Pulmonary artery endothelial cell (primary cell): ENCODE results near the gene MIGA2. TPM values are rescaled to one million over a fixed set of nuclear protein-coding genes. Genes with fewer than 3 reads are reported as not detected.
"Not testable (repeated sequence)": the region's sequence is repeated elsewhere in the genome, so short reads cannot be mapped to it uniquely, and the experiment has no call there.

Source experiments
- DNase-seq: peaks from one replicate; pipeline ENCODE4 v3.0.0-alpha.2; 2011; ENCODE audit warnings: low read depth, low spot score
- total RNA-seq: library from RNA; depleted of rRNA; stranded (reverse); fragments of >200 nt; gene quantifications from 2 replicates; pipeline ENCODE4 v1.2.3, GENCODE V29; 2014

Gene MIGA2
- total RNA-seq, 1 donor from 2014 or later, result 23.4 TPM

DNA sequence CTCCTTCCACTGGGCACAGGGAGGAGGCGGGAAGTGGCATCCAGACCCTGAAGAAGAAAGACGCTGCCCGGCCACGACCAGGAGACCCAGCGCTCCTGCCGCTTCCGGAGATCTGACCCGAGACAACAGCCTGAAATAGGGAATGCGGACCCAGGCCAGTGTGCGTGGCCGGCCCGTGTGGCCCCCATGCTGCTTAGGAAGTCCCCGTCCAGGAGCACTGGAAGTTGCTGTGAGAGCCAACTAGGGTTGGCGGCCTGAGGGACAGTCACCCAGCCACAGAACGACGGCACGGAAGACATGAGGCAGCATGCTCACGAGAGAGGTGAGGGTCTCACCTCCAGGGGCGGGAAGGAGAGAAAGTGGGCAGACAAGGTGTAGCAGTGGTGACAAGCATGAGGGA is 25.3 kb upstream of the MIGA2 start:
- DNase-seq, result no peak

DNA sequence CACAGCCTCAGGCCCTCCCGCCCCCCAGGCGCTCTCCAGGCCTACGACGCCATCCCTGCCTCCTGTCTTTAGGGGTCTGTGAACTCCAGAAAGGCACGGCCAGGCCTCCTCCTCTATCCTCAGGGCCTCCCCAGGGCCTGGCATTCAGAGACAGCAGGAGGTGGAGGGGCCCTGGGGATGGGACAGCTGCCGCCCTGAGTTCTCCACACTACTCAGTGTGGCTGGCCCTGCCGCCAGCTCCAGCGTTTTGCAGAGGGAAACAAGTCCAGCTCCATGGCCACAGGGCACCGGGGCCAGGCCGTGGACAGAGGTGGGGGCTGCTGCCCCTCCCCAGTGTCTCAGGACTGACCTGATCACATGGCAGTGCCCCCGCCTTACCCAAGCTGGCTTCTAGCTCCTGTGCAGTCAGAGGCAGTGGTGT is 24.7 kb upstream of the MIGA2 start:
- no peak for DNase-seq

DNA sequence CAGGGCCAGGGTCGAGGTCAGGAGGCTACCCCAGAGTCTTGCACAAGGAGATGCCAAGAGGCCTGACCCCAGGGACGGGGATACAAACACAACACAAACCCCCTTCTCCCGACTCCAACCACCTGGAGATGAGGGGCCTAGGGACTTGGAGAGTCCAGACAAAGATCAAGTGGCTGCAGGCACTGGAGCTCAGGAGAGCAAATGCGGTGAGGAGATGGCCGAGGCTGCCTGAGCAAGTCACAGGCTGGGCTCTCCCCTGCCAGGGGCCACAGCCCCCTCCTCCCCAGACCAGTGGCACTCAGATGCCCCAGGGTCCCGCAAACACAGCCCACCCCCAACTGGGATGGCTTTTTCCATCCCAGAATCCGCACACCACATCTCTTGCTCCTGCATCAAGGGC is 24.1 kb upstream of the MIGA2 start:
- DNase-seq, result no peak

DNA sequence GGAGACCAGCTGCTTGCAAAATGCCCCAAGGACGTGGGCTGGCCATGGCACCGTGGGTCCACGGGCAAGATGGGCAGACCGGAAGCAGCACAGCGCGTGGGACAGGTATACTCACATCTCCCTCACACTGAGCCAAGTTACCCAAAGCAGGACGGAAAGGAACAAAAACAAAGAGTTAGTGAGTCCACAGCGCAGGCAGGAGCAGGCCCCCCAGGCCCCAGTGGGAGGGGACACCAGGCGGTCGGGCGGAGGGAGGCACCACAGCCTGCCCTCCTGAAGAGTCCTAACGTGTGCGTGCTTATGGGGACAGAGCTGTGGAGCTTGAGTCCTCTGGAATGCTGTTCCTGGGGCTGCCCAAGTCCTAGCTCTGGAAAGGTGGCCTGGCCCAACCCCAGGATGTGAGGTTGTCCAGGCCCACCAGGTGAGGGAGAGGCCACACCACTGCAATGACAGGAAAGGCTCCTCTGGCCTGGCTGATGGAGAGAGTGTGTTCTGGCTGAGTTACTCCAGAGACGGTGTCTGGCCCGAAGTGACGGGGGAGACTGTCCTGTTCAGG is 23.5 kb upstream of the MIGA2 start:
- no peak for DNase-seq

DNA sequence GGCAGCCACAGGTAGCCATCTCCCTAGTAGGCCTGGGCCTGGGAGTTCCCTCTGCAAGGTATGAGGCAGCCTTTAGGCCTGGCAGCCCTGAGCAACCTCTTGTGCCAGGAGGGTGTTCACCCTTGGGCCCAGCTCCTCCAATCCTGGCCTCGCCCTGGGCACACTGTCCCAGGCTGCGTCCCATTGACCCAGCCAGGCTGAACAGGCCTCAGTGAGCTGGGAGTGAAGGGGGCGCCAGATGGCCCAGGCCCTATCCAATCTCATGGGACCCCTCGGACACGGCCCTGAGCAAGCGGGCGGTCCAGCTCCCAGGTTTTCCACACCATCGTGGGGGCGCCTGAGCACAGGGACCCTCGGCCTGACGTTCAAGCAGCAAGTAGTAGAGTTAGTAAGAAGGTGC is 22.8 kb upstream of the MIGA2 start:
- DNase-seq, result no peak

DNA sequence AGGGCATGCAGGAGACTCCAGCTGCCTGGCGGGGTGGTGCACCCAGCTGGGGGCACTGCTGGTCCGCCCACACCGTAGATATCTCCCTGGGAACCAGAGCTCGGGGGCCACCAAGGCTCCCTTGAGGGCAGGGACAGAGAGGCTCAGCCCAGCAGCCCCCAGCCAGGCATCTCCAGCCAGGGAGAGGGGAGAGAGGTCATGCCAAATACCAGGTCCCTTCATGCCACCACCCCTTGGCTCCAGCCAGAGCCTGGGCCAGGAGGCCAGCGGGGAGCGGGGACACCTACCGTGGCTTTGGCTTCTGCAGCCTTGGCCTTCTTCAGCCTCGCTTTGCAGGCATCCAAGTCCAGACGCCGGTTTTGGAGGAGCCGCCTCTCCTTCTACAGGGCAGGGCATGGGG is 22.3 kb upstream of the MIGA2 start:
- DNase-seq, result no peak

DNA sequence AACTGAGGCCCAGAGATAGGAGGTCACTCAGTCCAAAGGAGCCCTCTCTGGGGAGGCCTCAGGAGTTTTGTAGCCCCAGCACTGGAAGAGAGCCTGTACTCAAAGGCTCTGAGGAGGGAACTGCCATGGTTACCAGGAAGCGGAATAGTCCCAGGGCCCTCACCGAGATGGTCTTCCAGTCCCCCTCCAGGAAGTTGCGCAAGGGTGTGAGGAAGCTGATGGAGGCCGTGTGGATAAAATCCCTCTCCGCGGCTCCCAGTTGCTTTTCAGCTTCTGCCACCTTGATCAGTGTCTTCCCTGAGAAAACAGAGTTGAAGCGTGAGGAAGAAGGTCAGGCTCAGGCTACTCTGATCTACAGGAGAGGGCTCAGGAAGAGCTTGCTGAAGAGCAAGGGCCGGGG is 21.8 kb upstream of the MIGA2 start:
- DNase-seq, result no peak

DNA sequence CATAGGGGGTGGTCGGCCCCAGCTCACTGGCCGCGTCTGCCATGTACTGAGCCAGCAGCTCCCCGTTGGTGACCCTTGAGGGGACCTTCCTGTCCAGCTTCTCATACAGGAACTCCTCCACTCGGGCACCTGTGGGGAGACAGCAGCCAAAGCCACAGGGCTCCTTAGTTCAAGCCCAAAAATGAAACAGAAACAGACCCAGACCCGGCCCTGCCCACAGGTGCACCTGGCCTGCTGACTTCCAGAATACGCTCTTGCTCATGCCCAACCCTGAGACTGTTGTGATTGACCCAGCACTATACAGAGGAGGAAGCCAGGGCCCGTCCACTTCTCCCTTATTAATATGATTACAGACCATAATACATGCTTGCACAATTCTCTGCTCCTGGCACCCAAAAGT is 15.3 kb upstream of the MIGA2 start:
- DNase-seq, result no peak

DNA sequence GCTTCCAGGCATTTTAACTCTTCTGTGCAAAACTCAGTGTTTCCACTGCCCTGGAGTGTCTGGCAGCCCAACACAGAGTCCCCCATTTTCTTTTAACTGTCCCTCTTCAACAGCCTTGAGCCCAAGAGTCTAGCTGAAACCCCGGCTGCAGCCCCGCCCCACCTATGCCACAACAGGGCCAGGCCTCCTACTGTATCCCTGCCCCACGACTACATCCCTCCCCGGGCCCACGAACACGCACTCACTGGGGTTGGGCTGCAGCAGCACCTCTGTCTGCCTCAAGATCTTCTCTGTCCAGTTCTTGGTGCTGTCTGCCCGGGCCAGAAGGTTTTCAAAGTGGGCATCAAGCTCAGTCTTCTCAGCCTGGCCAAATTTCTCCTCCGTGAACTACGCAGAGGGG is 14.4 kb upstream of the MIGA2 start:
- DNase-seq, result no peak

DNA sequence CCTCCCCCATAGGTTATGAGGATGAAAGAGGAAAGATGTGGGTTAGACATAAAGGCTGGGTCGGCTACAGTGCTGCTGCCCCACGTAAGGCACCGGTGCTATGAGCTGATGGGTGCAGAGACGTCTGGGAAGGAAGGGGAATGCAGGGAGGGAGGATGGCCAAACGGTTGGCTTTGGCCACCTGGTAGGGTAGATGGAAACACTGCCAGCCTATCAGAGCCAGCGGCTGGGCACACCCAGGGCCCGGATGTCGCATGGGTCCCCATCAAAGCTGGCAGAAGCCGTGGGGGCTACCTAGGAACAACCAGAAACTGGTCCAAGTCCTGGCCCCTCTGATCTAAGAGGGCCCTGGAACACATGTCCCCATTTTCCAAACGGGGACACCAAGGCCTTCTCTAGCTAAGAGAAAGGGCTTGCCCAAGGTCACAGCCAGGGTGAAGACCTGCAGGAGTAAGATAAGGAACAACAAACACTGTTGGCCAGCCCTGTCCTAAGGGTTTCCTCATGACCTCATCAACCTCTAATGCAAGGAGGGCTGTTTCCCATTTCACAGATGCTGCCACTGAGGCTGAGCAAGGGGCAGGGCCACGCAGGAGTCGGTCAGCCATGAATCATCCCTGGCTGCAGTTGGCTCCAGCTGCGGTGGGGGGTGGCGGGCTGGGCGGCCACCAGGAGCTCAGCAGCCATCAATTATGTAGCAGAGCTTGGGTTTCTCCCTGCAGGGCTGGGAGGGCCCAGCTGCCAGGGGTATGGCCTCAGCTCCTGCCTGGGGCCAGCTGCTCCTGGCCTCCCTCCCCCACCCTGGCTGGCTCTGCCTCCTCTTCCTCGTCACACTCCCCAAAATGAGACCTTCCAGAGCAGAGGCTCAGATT is 13.2 kb upstream of the MIGA2 start:
- DNase-seq, result no peak

DNA sequence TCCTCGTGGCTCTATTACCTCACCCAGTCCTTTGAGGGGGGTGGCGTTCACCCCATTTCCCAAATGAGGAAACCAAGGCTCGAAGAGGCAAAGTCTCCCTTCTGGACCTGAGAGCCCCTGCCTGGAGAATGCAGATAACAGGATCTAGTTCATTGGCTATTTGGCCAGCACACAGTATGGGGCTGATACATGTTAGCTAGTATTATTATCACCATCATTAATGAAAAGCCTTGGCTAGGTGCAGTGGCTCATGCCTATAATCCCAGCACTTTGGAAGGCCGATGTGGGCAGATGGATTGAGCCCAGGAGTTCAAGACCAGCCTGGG is 12.6 kb upstream of the MIGA2 start:
- DNase-seq, result no peak

DNA sequence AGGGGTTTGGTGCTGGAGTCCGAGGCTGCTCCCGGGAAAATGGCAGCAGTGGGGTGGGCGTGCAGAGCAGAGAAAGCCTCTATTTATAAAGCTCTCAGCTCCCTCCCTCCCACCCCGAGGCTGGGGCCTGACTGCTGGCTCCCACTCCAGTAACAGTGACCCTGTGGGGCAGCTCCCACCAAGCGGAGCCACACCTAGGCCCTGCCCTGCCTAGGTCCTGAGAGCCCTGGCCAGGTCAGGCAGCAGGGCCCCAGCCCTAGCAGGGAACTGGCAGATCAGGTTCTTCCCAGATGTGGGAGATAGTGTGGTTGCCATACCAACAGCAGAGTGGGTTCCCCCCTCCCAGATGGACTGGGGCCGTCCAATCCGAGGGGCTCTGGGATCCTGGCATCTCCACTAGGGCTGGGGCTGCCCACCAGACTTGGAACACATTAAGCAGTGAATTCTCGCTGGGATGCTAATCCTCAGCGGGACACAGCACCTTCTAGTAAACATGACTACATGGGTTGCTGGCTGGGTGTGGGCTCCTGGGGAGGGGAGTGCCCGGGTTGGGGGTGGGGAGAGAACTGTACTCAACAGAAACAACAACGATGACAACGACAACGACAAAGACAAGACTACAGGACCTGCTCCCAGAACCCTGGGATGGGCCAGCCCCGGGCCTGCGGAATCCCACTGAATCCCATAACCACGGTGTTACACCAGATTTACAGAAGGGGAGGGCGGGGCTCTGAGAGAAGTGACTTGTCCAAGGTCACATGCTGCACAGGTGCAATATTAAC is 9.8 kb upstream of the MIGA2 start:
- DNase-seq, result no peak

DNA sequence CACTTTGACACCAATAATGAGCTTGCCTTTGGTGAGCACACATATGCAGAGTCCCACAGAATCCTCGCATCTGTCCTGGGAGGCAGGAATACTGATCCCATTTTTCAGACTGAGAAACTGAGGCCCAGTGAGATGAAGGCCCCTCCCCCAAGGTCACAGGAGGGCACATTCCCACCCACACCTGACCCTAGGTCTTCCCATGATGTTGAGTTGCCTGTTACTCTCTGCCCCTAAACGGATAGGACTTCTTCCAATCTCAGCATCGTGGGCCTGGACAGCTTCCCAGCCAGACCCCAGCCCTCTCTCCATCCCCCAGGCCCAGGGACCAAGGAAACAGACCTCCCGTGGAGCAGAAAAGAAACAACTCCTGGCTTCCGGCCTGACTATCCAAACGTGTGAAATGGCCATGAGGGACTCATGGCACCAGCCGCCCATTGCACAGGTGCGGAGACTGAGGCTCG is 9.2 kb upstream of the MIGA2 start:
- DNase-seq, result no peak

DNA sequence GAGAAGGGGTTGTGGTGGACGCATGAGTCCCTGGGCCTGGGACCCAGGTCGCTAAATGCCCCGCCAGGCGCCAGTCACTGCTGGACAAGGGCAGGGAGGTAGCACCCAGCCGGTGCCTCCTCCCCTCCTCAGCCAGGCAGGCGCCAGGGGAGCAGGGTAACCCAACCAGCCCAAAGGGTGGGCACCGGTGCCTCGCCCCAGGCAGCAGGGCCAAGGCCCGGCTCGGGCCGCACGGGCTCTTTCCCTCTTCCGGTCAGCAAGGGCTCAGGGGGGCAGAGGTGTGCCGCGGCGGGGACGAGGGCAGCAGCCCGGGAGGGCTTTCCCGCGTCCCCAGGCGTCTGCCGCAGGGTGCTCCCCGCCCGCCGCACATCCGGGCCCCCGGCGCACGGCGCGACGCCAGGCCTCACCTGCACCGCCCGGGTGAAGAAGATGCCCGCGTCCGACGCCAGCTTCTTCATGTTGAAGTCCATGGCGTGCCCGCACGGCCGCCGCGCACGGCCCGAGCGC is 8.7 kb upstream of the MIGA2 start:
- no peak for DNase-seq

DNA sequence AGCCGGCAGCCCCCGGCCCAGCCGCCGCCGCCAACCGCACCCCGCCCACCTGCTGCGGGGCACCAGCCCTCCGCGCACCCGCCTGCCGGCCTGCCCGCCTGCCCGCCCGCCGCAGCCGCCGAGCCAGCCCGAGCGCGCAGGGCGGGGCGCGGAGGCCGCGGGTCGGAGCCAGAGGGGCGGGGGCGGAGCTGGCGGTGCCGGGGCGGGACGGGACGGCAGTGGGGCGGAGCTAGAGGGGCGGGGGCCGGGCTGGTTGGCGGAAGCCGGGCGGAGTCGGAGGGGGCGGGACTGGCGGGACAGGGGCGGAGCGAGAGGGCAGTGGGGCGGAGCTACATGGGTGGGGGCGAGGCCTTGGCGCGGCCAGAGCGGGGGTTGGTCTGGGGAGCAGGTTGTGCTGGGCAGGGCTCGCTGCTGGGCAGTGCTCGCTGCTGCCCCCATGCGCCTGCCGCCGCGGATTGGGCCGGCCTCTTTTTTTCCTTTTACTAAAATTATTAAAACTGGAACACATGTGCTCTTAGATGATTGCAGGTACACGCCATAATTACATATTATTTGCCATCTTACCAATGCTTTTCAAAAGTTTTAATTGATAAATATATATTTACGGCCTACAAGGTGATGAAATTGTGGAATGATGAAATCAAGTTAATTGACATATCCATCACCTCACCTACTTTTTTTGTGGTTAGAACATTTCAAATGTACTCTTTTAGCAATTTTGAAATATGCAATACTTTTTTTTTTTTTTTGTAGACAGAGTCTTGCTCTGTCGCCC is 8.0 kb upstream of the MIGA2 start, which contains the start of gene SH3GLB2:
Gene SH3GLB2, minus strand, starts transcription at position 140 of the 775 bp plus-strand sequence. CDS start 177 bp downstream, outside the sequence.
- peak; percentile 84 for DNase-seq

DNA sequence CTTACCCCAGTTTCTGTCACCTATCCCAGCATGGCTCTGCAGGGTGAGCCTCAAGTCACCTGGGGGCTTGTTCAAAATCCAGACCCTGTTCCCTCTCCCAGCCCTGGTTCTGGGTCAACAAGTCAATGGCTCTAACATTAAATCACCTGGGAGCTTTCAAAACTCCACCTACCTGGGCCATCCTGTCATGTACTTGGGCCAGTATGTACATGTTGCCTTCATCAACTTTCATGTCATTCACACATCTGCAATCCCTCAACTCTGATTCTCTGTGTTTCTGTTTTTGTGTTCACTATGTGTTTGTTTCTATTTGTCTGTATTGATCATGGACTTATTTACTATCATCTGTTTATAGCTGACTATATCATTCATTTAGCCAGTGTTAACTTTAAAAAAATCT is 6.2 kb upstream of the MIGA2 start:
- no peak for DNase-seq

DNA sequence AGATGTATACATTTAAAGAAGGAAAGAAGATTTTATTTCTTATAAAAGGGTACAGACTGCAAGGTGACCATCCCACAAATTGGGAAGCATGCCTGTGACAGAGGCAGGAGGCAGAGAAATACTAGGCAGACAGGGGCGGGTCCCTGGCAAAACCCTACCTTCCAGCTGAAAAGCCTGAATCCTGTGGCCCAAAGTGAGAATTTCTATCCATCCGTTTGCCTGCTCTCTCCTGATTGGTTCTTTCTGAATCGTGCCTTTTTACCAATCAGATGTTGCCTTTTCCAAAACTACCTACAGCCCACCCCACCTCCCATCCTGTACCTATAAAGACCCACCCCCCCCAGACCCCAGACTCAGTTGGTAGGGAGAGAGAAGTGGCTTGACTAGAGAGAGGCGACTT is 4.9 kb upstream of the MIGA2 start:
- DNase-seq, result no peak

DNA sequence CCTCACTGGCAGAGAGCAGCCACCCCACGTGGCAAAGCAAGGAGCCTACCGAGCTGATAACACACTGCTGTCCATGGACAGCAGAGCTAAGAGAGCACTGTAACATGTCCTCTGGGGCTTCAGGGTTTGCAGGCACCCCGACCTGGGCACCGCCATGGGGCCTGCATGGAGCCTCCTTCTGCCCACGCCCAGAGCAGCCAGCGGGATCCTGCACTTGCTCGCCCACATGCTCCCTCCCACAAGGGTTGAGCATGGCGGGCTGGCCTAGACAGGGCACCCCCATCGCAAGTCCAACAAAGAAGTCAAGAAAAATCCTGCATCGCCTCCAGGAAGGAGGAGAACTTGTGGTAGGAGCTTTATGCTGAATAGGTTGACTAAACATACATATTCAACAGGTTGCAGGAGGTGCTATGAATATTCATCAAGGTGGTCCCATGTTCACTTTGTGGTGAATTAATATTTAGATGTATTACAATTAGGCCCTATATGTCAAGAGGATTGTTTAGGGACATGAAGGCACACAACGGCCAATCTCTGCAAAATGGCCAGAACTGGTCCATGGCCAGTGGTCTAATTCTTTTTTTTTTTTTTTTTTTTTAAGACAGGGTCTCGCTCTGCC is 3.8 kb upstream of the MIGA2 start:
- DNase-seq, result no peak

DNA sequence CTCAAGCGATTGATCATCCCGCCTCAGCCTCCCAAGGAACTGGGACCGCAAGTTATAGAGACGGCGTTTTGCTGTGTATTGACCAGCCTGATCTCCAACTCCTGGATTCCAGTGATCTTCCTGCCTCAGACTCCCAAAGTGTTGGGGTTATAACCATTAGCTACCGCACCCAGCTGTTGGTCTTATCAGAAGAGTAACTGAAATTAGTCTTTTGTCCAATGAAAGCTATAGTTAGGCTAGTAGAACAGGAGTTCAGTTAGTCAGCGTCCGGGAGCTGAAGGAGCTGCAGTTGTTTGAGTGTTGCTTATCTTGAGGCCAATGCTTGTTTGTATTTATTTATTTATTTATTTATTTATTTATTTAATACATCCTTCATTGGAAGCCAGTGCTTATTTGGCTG is 3.2 kb upstream of the MIGA2 start:
- DNase-seq, result no peak

DNA sequence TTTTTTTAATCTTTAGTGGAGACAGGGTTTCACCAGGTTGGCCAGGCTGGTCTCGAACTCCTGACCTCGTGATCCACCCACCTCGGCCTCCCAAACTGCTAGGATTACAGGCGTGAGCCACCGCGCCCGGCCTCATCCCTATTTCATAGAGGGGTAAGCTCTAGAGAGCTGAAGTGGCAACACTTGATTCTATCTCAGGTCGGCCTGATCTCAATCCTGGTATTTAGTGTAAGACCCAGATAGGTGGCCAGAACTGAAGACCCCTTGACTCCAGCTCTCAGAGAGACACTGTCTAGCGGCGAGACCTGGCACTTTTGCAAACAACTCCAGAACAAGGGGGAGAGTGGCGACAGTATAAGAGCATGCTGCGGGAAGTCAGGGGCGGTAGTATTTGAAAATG is 588 bp upstream of the MIGA2 start:
- not testable (repeated sequence) for DNase-seq
